K562 (cell line): ENCODE data around the gene PCCA. TPM values are rescaled to one million over a fixed set of nuclear protein-coding genes. Genes with fewer than 3 reads are reported as not detected.

ENCODE experiments used
- ATAC-seq: fragments of 200-7000 bp; cut with Tn5 transposase; 3 replicates; pipeline ENCODE4 v1.9.1; 2020; ENCODE audit warnings: moderate library complexity
- BruUV-seq: library from RNA; stranded (reverse); fragments of 400-500 nt; replicated peaks from 2 replicates; lab custom pipeline; 2021; lab: Mats Ljungman, UMichigan
- CTCF ChIA-PET: fragments of 300-600 bp; formaldehyde crosslinking; extraction: SDS; loops from one replicate; lab custom pipeline; 2021; ENCODE audit warnings: low intra/inter-chr PET ratio; lab: Yijun Ruan, JAX
- POLR2A ChIA-PET: fragments of 300-600, 350-650 bp; sonication (Branson Sonifier 250); formaldehyde crosslinking; extraction: SDS; loops from one replicate; lab custom pipeline; 2021; ENCODE audit warnings: antibody characterized with exemption, inconsistent platforms; lab: Yijun Ruan, JAX
- DNase-seq, 4 experiments: peaks; one replicate each; pipeline versions ENCODE4 v3.0.0 to v3.0.0-alpha.2; 2011 to 2018; ENCODE audit warnings: low spot score in 3 of 4, mixed read lengths in 3 of 4; ENCODE audit errors: extremely low read depth in 1 of 4
- FAIRE-seq: peaks from 2 replicates; lab custom pipeline; 2011; peaks lifted over from hg19 to GRCh38; lab: Jason Lieb, UNC
- H2AFZ ChIP-seq: 2 replicates; pipeline ENCODE4 v1.6.0; 2011; ENCODE audit warnings: low read depth, low read length, control low read depth, inconsistent platforms
- H3K27ac ChIP-seq: fragments of 200-600 bp; 3 replicates; pipeline ENCODE4 v1.8.0; 2011; ENCODE audit warnings: low read depth, mild to moderate bottlenecking, control low read depth, inconsistent platforms, low read length, moderate library complexity, mixed read lengths; ENCODE audit errors: extremely low read depth
- H3K27me3 ChIP-seq, 2 experiments: fragments of 300-600 bp in 1 of 2; 2 replicates in 1 of 2; 3 replicates in 1 of 2; pipeline versions ENCODE4 v1.6.0 to v1.8.0; 2011; ENCODE audit warnings: inconsistent platforms in 2 of 2, low read length in 2 of 2, mild to moderate bottlenecking in 1 of 2, mixed read lengths in 1 of 2, moderate library complexity in 1 of 2; ENCODE audit not compliant: control insufficient read depth in 2 of 2, insufficient read depth in 2 of 2
- H3K36me3 ChIP-seq: fragments of 300-600 bp; 3 replicates; pipeline ENCODE4 v1.8.0; 2011; ENCODE audit warnings: mild to moderate bottlenecking, low read length, inconsistent platforms; ENCODE audit not compliant: control insufficient read depth, insufficient read depth
- H3K4me1 ChIP-seq, 2 experiments: fragments of 200-600 bp in 1 of 2; replicated peaks in 1 of 2; 2 replicates in 1 of 2; 3 replicates in 1 of 2; pipeline versions ENCODE4 v1.5.1 to v1.8.0; 2011; ENCODE audit warnings: inconsistent platforms in 2 of 2, low read length in 2 of 2, mild to moderate bottlenecking in 1 of 2, mixed read lengths in 1 of 2, moderate library complexity in 1 of 2; ENCODE audit not compliant: control insufficient read depth in 2 of 2, insufficient read depth in 2 of 2
- H3K4me2 ChIP-seq: 2 replicates; pipeline ENCODE4 v1.6.1; 2011; ENCODE audit warnings: low read length, control low read depth, inconsistent platforms, mixed read lengths; ENCODE audit not compliant: insufficient read depth
- H3K4me3 ChIP-seq: fragments of 200-600 bp; sonication (generic), shearing (Covaris generic); 2 replicates; pipeline ENCODE4 v1.5.1; 2016; ENCODE audit warnings: control low read depth, inconsistent platforms
- H3K79me2 ChIP-seq: fragments of 200-600 bp; 3 replicates; pipeline ENCODE4 v1.8.0; 2011; ENCODE audit warnings: low read length, inconsistent platforms; ENCODE audit not compliant: control insufficient read depth, insufficient read depth
- H3K9ac ChIP-seq, 2 experiments: 2 replicates each; pipeline versions ENCODE4 v1.6.0 to v1.6.1; 2011; ENCODE audit warnings: low read depth in 2 of 2, low read length in 2 of 2, control low read depth in 1 of 2, inconsistent platforms in 1 of 2, mild to moderate bottlenecking in 1 of 2, mixed read lengths in 1 of 2; ENCODE audit not compliant: insufficient read depth in 1 of 2
- H3K9me1 ChIP-seq: one replicate; pipeline ENCODE4 v1.6.0; 2011; ENCODE audit warnings: inconsistent platforms, mild to moderate bottlenecking, low read length, moderate library complexity; ENCODE audit not compliant: control insufficient read depth, insufficient read depth
- H3K9me3 ChIP-seq: replicated peaks from 2 replicates; pipeline ENCODE4 v1.5.1; 2011; ENCODE audit warnings: low read depth, low read length, inconsistent platforms; ENCODE audit not compliant: control insufficient read depth, insufficient read depth
- H4K20me1 ChIP-seq: replicated peaks from 2 replicates; pipeline ENCODE4 v1.6.1; 2011; ENCODE audit warnings: low read length, inconsistent platforms, mixed read lengths; ENCODE audit not compliant: control insufficient read depth, insufficient read depth
- BCL6 ChIP-seq: fragments of 250-450 bp; sonication (Bioruptor Pico); IDR thresholded peaks from 2 replicates; pipeline ENCODE4 v1.4.0; 2020
- CBFA2T3 ChIP-seq: fragments of 450-650 bp; IDR thresholded peaks from 2 replicates; pipeline ENCODE4 v1.6.1; 2017
- CBX8 ChIP-seq: fragments of 200-600 bp; sonication (generic); IDR thresholded peaks from 2 replicates; pipeline ENCODE4 v1.6.1; 2012; ENCODE audit warnings: borderline replicate concordance, mixed run types, low read depth, mild to moderate bottlenecking, moderate library complexity, mixed read lengths, low read length, control low read depth, inconsistent platforms; ENCODE audit not compliant: poor library complexity, severe bottlenecking; ENCODE audit errors: extremely low read depth
- DDX20 ChIP-seq: fragments of 450-650 bp; IDR thresholded peaks from 2 replicates; pipeline ENCODE4 v1.6.1; 2016; ENCODE audit warnings: missing genetic modification characterization, low read depth, mild to moderate bottlenecking, missing compliant biosample characterization, moderate library complexity
- FIP1L1 ChIP-seq: fragments of 200-400 bp; formaldehyde crosslinking; IDR thresholded peaks from 2 replicates; pipeline ENCODE4 v1.6.1; 2018; ENCODE audit warnings: mild to moderate bottlenecking, low read depth, low read length; ENCODE audit not compliant: poor library complexity, severe bottlenecking
- KLF10 ChIP-seq: fragments of 250-450 bp; sonication (Bioruptor Pico); IDR thresholded peaks from 2 replicates; pipeline ENCODE4 v1.6.1; 2021; ENCODE audit warnings: matching md5 sums
- NFYB ChIP-seq: IDR thresholded peaks from 2 replicates; pipeline ENCODE4 v1.6.1; 2011; ENCODE audit warnings: mild to moderate bottlenecking, moderate library complexity; ENCODE audit not compliant: insufficient read length; ENCODE audit errors: extremely low read depth
- SFPQ ChIP-seq: fragments of 200-400 bp; formaldehyde crosslinking; IDR thresholded peaks from 2 replicates; pipeline ENCODE4 v1.6.1; 2017; ENCODE audit warnings: mild to moderate bottlenecking, low read depth, low read length, moderate library complexity
- SMARCA5 ChIP-seq: fragments of 450-650 bp; IDR thresholded peaks from 2 replicates; pipeline ENCODE4 v1.6.1; 2016
- TEAD4 ChIP-seq, 2 experiments: sonication (generic) in 1 of 2; formaldehyde crosslinking in 1 of 2; IDR thresholded peaks; 2 replicates each; pipeline versions ENCODE4 v1.6.1 to v1.8.0; 2012 to 2022; ENCODE audit warnings: borderline replicate concordance in 1 of 2, inconsistent platforms in 1 of 2, low read length in 1 of 2, mild to moderate bottlenecking in 1 of 2, missing genetic modification reagents in 1 of 2
- ZBTB8A ChIP-seq: fragments of 450-650 bp; IDR thresholded peaks from 2 replicates; pipeline ENCODE4 v1.6.1; 2018; ENCODE audit warnings: mild to moderate bottlenecking, moderate library complexity; ENCODE audit not compliant: partially characterized antibody
- ZKSCAN8 ChIP-seq: fragments of 200-800 bp; sonication (Bioruptor generic); IDR thresholded peaks from 2 replicates; pipeline ENCODE4 v1.6.1; 2016; ENCODE audit warnings: missing genetic modification characterization, missing compliant biosample characterization
- ZNF507 ChIP-seq: conservative IDR thresholded peaks from 2 replicates; pipeline ENCODE4 v1.6.1; 2017; ENCODE audit warnings: missing genetic modification characterization, missing compliant biosample characterization
- ZNF780A ChIP-seq: fragments of 250-450 bp; sonication (Bioruptor Pico); IDR thresholded peaks from 2 replicates; pipeline ENCODE4 v1.5.0; 2021; ENCODE audit warnings: mild to moderate bottlenecking
- WGBS: fragments of 100-300 bp; shearing (Covaris generic); methylation state at CpG from one replicate; pipeline ENCODE4 v1.1.6; 2016; ENCODE audit warnings: low coverage, mixed read lengths; ENCODE audit not compliant: insufficient coverage; ENCODE audit errors: missing lambda C conversion rate; 5-methylcytosine and 5-hydroxymethylcytosine counted together
- in situ Hi-C: fragments of 300-500 bp; cut with MboI; formaldehyde crosslinking; loops from 4 replicates; pipeline ENCODE4 v1.15.0; 2018; ENCODE audit warnings: inconsistent platforms, mixed read lengths
- intact Hi-C: fragments of 100-400 bp; cut with micrococcal nuclease; formaldehyde crosslinking; loops from 2 replicates; pipeline ENCODE4 v1.14.2; 2022
- polyA plus RNA-seq, 8 experiments: library from polyadenylated mRNA; depleted of rRNA in 4 of 8; stranded (reverse) in 5 of 8; unstranded in 3 of 8; fragments of >200 nt; fragmentation: Nextera tagmentation in 2 of 8; fragmentation: Illumina TruSeq in 1 of 8; extraction: Ambion mirVana in 2 of 8; extraction: Trizol in 1 of 8; gene quantifications; 2 replicates each; pipeline versions ENCODE4 v1.2.1 to v1.2.3, GENCODE V29; 2011 to 2014; ENCODE audit warnings: inconsistent platforms in 1 of 8, missing spikeins in 1 of 8
- total RNA-seq, 7 experiments: library from RNA; depleted of rRNA in 6 of 7; stranded (reverse); fragments of >200 nt in 6 of 7; fragmentation: Illumina TruSeq in 2 of 7; extraction: Trizol in 2 of 7; gene quantifications; 2 replicates each; pipeline versions ENCODE4 v1.2.1 to v1.2.3, GENCODE V29; 2011 to 2021; ENCODE audit warnings: low replicate concordance in 1 of 7

The PCCA gene
- total and polyA plus RNA-seq, 9 of the 15 experiments (the other 6 are each of a cell fraction or from before 2014, with no cell fraction given): 5.2 to 14.1 (median 9.7) TPM

- ChIA-PET CTCF (no interaction called here), POLR2A (no interaction called here)
- Histone ChIP-seq H3K9me1 (no peaks in the 10 kb centered on the region), H3K9me3 (no peaks in the 10 kb centered on the region), H2AFZ (no peak overlapping the region), H3K79me2 (no peaks in the 10 kb centered on the region), H3K27ac (no peak overlapping the region), H3K36me3 (no peaks in the 10 kb centered on the region), H3K9ac (no peak overlapping the region), H3K4me1 (no peaks in the 10 kb centered on the region), H3K4me3 (no peak overlapping the region), H3K4me2 (no peak overlapping the region), H4K20me1 (no peaks in the 10 kb centered on the region), H3K27me3 (no peaks in the 10 kb centered on the region)
- in situ Hi-C loops: no loop called here
- DNase-seq (no peak), ATAC-seq (no peak), FAIRE-seq (no peak)
- no TSS peak for BruUV-seq
- intact Hi-C loops: no loop called here
- 39% methylated on average over 2 of the region's 2 CpGs for WGBS
- TF ChIP-seq ZBTB8A (no peak), SFPQ (no peak), BCL6 (CRISPR knock-in tag) (no peak), CBX8 (no peak), FIP1L1 (no peak), CBFA2T3 (no peak), NFYB (no peak), ZNF780A (CRISPR knock-in tag) (no peak), DDX20 (tag) (no peak), SMARCA5 (no peak), ZNF507 (tag) (no peak), ZKSCAN8 (CRISPR knock-in tag) (no peak), KLF10 (CRISPR knock-in tag) (no peak), TEAD4 (IDR thresholded peaks at IDR 0.05; ENCODE audit: low read length) (no peak), TEAD4 (CRISPR knock-in tag; IDR thresholded peaks at IDR 0.05; ENCODE audit: borderline replicate concordance) (no peak)
Observed at GRCh38 chr13:100314132-100314910, 225.4 kb downstream of the PCCA start.
